Stimulated activated CD4-positive, alpha-beta T cell treated with anti-CD3 and anti-CD28 coated beads, Interleukin-1b, Interleukin-23, amount 100 ng/mL, for 48 hours (primary cell): ENCODE data around the gene TMEM100.
"Not testable (repeated sequence)": the region's sequence is repeated elsewhere in the genome, so short reads cannot be mapped to it uniquely, and the experiment has no call there.

ENCODE experiments used
- DNase-seq: peaks from one replicate; pipeline ENCODE4 v3.0.0-alpha.2; 2020

Gene TMEM100

DNA sequence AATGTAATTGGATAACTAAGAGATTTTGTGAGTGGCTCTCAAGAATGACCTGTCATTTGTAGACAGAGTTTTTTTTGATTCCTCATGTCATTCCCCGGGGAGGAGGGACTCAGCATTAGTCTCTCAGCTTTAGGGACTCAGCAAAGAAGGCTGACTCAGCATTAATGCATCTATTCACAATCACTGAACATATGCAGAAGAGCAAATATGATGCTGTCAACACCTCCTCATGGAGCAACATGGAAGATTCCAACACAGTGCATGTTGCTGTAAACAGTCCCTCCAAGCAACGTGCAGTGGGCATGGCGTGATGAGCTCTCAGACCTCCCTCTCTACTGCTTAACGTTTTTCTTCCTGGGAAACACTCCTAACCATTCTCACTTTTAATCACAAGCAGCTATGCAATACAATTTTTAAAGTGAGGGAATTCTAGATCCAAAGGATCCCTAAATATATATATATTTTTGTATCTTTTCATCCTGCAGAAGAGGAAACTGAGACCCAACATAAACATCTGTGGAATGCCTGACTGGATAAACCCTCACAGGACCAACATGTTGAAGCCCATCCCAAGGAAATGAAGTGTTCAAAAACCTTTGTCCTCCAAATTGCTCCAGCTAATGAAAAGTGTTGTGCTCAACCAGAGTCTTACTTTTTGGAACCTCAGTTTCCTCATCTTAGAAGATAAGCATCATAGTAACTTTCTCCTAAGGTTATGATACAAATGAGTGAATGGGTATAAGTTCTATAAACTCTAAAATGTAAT is 38.9 kb downstream of the TMEM100 start:
- no peak for DNase-seq

- no peak for DNase-seq
Measured at GRCh38 chr17:55681342-55681700, 41.3 kb downstream of the TMEM100 start.

DNA sequence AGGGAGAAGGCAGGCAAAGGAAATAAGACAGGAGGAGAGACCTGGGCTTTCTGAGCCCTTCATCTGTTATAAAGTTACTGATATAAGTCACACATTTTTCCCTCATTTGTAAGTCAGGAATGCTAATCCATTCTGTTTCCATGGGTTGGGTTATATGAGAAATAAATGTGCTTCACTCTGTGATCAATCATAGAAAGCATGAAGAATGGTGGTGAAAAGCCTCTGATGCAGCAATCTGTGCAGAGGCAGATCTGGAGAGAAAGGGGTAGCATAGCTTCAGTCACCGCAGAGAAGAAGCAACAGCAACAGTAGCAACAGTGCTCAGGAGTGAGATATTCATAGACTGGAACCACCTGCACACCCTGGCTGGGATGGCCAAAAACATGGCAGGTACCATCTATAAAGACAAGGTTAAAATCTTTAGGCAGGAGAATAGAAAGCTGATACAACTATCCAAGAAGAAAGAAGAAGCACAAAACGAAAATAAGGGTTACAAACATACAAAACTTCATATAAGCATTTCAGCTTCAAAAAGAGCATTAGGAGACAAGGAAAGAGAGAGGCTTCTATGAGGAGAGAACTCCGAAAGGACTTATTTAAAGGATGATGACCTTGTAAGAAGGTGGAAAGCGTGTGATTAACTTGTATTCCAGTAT is 41.9 kb downstream of the TMEM100 start:
- DNase-seq, result no peak

GRCh38 chr17:55677446-55677845 is 45.2 kb downstream of the TMEM100 start:
- DNase-seq, result no peak

GRCh38 chr17:55676274-55676673 is 46.4 kb downstream of the TMEM100 start:
- no peak for DNase-seq

- no peak for DNase-seq
Measured at GRCh38 chr17:55673743-55674506, 48.7 kb downstream of the TMEM100 start.

DNA sequence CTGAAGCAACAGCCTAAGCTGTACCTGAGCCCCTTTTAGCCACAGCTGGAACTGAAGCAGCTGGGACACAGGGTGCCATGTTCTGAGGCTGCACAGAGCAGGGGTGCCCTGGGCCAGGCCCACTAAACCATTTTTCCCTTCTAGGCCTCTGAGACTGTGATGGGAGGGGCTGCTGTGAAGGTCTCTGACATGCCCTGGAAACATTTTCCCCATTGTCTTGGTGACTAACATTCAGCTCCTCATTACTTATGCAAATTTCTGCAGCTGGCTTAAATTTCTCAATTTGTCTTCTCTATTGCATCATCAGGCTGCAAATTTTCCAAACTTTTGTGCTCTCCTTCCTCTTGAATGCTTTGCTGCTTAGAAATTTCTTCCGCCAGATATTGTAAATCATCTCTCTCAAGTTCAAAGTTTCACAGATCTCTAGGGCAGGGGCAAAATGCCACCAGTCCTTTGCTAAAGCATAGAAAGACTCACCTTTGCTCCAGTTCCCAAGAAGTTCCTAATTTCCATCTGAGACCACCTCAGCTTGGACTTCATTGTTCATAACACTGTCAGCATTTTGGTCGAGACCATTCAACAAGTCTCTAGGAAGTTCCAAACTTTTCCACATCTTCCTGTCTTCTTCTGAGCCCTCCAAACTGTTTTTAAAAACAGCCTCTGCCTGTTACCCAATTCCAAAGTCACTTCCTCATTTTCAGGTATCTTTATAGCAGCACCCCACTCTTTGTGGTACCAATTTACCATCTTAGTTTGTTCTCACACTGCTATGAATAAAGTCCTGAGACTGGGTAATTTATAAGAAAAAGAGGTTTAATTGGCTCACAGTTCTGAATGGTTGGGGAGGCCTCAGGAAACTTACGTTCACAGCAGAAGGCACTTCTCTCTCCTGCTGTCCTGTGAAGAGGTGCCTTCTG is 49.8 kb downstream of the TMEM100 start:
- no peak for DNase-seq

- not testable (repeated sequence) for DNase-seq
Measured at GRCh38 chr17:55672010-55672409, 50.7 kb downstream of the TMEM100 start.
